Activated T-helper 9 cell treated with anti-CD3 and anti-CD28 coated beads, Interleukin-2, amount 50 U/mL, for 16 hours (primary cell): ENCODE data around the gene SERPINA1.
"Not testable (repeated sequence)": the region's sequence is repeated elsewhere in the genome, so short reads cannot be mapped to it uniquely, and the experiment has no call there.

ENCODE experiments used
- DNase-seq: peaks from one replicate; pipeline ENCODE4 v3.0.0-alpha.2; 2020; ENCODE audit warnings: low read depth

Gene SERPINA1

GRCh38 chr14:94388384-94389103, at the start of gene SERPINA1:
TSS of gene SERPINA1 (minus strand) at chr14:94388602. CDS start at chr14:94383237, 5,365 bp downstream.
- no peak for DNase-seq

- DNase-seq = no peak
These were observed 40.2 kb upstream of the SERPINA1 start for GRCh38 chr14:94428610-94429009.

GRCh38 chr14:94427016-94427613, 38.7 kb upstream of the SERPINA1 start:
- DNase-seq = no peak

- DNase-seq = no peak
These were observed 38.1 kb upstream of the SERPINA1 start for GRCh38 chr14:94426526-94426925.

- DNase-seq = no peak
These were observed 36.0 kb upstream of the SERPINA1 start for GRCh38 chr14:94424371-94424770.

GRCh38 chr14:94423453-94424056, 35.2 kb upstream of the SERPINA1 start:
- peak; percentile 3 for DNase-seq

- DNase-seq = no peak
These were observed 32.9 kb upstream of the SERPINA1 start for GRCh38 chr14:94421316-94421715.

GRCh38 chr14:94417497-94418205, 29.2 kb upstream of the SERPINA1 start:
- DNase-seq = not testable (repeated sequence)

GRCh38 chr14:94412671-94413638, 24.6 kb upstream of the SERPINA1 start:
- no peak for DNase-seq

- DNase-seq = no peak
These were observed 23.2 kb upstream of the SERPINA1 start for GRCh38 chr14:94411638-94412037.

- not testable (repeated sequence) for DNase-seq
These were observed 21.0 kb upstream of the SERPINA1 start for GRCh38 chr14:94409430-94409829.

- no peak for DNase-seq
These were observed 20.2 kb upstream of the SERPINA1 start for GRCh38 chr14:94408546-94409095.

GRCh38 chr14:94407906-94408305, 19.5 kb upstream of the SERPINA1 start:
- no peak for DNase-seq

- DNase-seq = no peak
These were observed 18.5 kb upstream of the SERPINA1 start for GRCh38 chr14:94406910-94407309.

GRCh38 chr14:94405486-94405885, 17.1 kb upstream of the SERPINA1 start:
- DNase-seq = no peak

- DNase-seq = no peak
These were observed 16.2 kb upstream of the SERPINA1 start for GRCh38 chr14:94404561-94404960.

- DNase-seq = no peak
These were observed 15.0 kb upstream of the SERPINA1 start for GRCh38 chr14:94403312-94403932.

- no peak for DNase-seq
These were observed 12.7 kb upstream of the SERPINA1 start for GRCh38 chr14:94401083-94401482.

- DNase-seq = no peak
These were observed 12.0 kb upstream of the SERPINA1 start for GRCh38 chr14:94400422-94400841.

- DNase-seq = no peak
These were observed 10.1 kb upstream of the SERPINA1 start for GRCh38 chr14:94398536-94398935.

- DNase-seq = no peak
These were observed 9.7 kb upstream of the SERPINA1 start for GRCh38 chr14:94398182-94398479.
